Measurements from ENCODE around the gene HIGD1A.

- TF ChIP-seq, protein P1, sequence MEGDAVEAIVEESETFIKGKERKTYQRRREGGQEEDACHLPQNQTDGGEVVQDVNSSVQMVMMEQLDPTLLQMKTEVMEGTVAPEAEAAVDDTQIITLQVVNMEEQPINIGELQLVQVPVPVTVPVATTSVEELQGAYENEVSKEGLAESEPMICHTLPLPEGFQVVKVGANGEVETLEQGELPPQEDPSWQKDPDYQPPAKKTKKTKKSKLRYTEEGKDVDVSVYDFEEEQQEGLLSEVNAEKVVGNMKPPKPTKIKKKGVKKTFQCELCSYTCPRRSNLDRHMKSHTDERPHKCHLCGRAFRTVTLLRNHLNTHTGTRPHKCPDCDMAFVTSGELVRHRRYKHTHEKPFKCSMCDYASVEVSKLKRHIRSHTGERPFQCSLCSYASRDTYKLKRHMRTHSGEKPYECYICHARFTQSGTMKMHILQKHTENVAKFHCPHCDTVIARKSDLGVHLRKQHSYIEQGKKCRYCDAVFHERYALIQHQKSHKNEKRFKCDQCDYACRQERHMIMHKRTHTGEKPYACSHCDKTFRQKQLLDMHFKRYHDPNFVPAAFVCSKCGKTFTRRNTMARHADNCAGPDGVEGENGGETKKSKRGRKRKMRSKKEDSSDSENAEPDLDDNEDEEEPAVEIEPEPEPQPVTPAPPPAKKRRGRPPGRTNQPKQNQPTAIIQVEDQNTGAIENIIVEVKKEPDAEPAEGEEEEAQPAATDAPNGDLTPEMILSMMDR (conservative IDR thresholded peaks at IDR 0.05; ENCODE audit: low read length), result no peak
- no peak for TF ChIP-seq EZH2phosphoT487 (IDR thresholded peaks at IDR 0.05; ENCODE audit: borderline replicate concordance, low read depth, low read length)
Measured at GRCh38 chr3:42801048-42801620, 3.2 kb downstream of the HIGD1A start.

Measured in OCI-LY7 (cell line).